HG02623 (cell line): ENCODE measurements around the gene LGALS3BP.

Experiments
- ATAC-seq: cut with Tn5 transposase; IDR thresholded peaks from one replicate; pipeline ENCODE4 v1.9.1; 2021; ENCODE audit warnings: moderate library complexity; ENCODE audit not compliant: unreplicated experiment

Gene LGALS3BP

GRCh38 chr17:78986649-78987328, 7.1 kb upstream of the LGALS3BP start:
- no peak for ATAC-seq

GRCh38 chr17:78986048-78986648, 6.4 kb upstream of the LGALS3BP start:
- ATAC-seq: no peak

GRCh38 chr17:78985395-78985794, 5.7 kb upstream of the LGALS3BP start:
- ATAC-seq: no peak

- ATAC-seq: no peak
These were observed 1.5 kb upstream of the LGALS3BP start for GRCh38 chr17:78981010-78981888.

GRCh38 chr17:78980624-78980972, 875 bp upstream of the LGALS3BP start:
- ATAC-seq: no peak

DNA sequence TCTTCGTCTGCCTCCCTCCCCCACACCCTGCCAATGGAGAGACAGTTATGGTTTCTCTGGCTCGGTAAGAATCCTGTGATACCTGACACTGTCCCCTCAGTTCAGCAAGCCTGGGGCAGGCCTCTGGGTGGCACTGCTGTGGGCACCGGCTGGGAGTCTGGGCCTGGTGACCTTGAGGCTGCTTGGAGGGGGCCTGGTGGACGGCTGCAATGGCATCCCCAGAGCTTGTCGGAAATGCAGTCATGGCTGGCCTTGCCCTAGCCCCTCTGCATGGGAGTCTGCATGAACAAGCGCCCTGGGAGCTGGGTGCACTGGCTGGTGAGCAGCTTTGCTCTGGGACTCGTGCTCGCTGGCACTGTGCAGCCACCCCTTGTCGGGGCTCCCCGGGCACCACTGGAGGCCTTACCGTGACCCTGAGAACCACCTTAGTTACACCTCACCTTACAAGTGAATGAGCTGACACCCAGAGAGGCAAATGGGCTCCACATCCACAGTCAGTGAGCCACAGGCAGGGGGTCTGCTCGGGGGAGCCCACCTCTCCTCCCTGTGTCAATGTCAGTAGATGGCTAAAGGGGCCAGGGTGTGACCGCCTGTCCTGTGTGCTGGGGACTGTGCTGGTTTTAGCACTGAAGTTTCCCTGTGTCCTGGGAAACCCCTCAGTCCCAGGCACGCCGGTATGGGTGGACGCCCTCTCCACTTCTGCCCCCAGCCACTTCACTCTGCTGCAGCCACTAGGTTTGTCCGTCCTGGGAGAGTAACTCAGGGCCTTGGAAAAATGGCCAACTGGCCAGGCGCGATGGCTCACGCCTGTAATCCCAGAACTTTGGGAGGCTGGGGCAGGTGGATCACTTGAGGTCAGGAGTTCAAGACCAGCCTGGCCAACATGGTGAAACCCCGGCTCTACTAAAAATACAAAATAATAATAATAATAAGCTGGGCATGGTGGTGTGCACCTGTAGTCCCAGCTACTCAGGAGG, 1.4 kb downstream of the LGALS3BP start:
- ATAC-seq: no peak

- ATAC-seq: no peak
These were observed 2.1 kb downstream of the LGALS3BP start for GRCh38 chr17:78977681-78977943.

DNA sequence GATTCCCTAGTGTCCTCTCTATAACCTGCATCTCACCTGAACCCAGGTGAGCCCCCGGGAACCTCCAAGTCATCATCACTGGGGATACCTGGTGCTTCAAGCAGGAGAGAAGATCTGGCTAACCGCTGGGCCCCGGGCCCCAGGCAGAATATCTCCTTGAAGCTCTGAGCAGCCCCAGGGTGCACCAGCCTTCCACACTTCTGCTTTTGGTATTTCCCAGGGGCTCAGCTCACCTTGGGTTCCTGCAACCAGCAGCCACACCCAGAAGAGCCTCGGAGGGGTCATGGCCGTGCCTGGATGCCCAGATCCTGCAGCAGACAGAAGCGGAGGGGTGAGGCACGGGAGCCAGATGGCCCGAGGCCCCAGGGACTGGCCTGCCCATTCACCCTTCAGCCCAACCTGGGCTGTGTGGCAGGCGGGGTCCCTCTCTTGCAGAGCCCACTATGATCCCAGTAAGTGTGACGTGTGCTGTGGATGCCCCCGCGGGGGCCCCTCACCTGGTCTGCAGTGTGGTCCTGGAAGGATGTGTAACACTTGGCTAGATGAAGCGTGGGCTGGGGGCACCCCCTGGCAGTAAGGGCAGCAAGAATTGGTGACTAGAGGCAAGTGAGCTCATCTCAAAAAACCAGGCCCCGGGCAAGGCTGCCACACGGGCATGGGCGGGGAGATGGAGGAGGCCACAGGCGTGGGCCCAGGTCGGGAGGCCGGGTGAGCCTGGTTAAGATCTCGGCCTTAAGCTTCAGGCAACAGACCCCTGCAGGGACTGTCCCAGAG, 2.6 kb downstream of the LGALS3BP start:
- no peak for ATAC-seq

DNA sequence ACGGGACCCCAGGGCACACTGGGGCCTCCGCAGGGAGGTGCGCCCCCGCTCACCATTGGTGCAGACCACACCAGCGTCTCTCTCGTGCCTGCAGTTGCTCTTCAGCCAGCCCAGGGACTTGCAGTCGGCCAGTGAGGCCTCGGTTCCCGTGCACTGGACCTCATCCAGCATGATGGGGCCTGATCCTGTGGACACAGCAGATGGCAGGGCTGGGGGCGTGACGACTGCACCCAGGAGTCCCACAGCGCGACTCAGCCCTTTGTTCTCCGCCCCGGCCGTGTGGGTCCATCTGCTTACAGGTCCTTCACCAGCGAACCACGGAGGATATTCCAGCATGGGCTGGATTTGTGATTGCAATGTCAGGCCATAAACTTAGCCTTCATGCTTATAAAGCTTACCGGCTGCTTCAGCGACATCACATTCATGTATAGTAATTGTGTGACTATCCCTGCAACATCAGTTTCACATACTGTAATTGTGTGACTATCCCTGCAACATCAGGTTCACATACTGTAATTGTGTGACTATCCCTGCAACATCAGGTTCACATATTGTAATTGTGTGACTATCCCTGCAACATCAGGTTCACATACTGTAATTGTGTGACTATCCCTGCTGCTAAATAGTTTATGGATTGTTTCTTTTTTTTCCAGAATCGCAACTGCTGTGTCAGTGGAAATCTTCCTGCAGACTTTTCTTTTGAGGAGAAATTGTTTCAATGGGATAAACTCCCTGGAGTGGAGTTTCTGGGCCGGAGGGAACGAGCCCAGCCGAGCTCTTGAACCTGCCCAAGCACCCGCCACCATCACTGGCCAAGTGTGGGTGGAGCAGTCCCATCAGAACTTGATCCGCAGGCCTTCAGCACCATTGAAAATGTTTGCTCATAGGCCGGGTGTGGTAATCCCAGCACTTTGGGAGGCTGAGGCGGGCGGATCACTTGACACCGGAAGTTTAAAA, 4.8 kb downstream of the LGALS3BP start:
- ATAC-seq: no peak

GRCh38 chr17:78973792-78974520, 5.8 kb downstream of the LGALS3BP start:
- ATAC-seq: no peak

DNA sequence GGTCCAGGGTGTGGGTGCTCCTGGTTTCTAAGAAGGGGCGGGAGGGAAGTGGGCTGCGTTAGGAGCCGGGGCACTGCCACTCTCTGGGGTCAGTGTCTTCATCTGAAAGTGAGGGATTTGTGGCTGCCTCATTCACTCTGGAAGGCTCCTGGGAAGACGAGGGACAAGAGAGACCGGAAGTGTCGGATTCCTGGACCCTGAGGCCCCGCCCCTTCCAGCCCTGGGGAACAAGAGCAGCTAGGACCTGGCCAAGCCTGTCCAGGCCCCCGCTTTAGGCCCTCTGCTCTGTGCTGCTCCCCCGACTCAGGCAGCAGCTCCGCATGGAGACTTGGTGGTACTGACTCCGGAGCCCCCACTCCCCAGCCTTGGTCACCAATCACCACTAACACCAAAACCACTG, 6.5 kb downstream of the LGALS3BP start:
- no peak for ATAC-seq

DNA sequence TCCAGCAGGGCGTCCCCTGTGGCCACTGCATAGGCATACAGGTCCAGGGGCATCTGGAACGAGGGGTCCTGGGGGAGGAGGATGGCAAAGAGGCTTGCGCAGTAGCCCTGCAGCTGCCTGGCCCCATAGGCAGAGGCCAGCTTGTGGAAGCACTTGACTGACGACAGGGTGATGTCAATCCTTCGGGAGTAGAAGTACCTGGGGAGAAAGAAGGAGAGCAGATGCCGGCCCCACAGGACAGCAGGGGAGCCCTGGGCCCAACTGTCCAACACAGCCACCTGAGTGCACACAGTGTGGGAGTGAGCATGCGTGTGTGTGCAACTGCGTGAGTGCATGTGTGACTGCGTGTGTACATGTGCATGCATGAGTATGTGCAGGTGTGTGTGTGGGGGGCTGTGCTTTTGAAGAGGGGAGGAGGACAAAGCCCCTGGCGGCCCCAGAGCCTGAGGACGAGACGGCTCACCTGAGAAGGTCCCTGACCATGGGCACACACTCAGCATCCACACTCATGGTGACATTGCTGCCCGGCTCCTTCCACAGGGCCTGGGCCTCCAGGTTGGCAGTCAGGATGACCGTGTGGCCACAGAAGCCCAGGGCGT, 7.1 kb downstream of the LGALS3BP start:
- ATAC-seq: no peak

GRCh38 chr17:78971756-78972506, 7.8 kb downstream of the LGALS3BP start:
- ATAC-seq: no peak

GRCh38 chr17:78970834-78971755, 8.6 kb downstream of the LGALS3BP start:
- no peak for ATAC-seq

DNA sequence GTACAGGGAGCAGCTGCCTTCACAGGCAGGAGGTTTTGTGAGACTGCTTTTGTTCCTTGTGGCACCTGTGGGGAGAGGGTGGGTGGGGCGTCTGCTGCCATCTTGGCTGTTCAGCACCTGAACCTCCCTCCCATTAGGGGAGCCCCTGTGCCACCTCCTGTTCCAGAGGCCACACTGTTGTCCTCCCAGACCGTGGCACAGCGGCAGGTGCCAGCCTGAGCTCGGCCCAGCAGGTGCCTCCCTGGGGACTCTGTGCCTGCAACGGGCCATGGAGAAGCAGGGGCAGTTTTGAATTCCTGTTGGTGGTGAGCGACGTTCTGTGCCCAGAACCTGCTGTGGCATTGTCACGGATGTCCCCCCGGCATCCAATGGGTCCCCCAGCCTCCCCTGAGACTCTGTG, 9.9 kb downstream of the LGALS3BP start:
- ATAC-seq: no peak

DNA sequence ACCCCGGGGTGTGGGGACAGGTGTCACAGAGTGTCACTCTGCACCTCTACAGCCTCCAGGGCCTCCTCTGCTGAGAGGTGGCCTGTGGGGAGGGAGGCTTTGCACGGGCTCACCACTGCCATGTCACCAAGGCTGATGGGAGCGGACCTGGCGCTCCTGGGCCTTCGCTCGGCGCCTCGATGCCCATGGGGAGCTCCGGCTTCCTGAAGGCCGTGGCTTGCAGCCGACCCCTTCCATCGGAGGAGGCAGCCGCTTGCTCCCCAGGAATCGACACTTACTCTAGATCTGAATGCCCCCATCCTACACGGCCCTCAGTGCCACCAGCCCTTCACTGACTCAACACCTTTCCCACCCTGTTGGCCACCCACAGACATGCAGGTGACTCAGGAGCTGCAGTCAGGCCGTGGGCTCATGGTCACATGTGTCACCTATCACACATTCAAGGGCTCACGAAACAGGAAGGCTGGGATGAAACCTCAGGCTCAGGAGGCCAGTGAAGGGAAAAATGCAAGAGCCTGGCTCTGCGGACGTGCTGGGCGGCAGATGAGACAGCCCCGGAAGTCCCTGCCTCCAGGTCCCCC, 11.9 kb downstream of the LGALS3BP start:
- no peak for ATAC-seq
